ENCODE results near the gene ATP5ME. TPM values are rescaled to one million over a fixed set of nuclear protein-coding genes. Genes with fewer than 3 reads are reported as not detected.
"Not testable (repeated sequence)": the region's sequence is repeated elsewhere in the genome, so short reads cannot be mapped to it uniquely, and the experiment has no call there.

The ATP5ME gene
- total RNA-seq, 1 experiment from 2014 or later = 357 TPM

- not testable (repeated sequence) for H3K9ac ChIP-seq (ENCODE audit: low read length); H2AFZ ChIP-seq (ENCODE audit: low read length); H3K4me2 ChIP-seq (ENCODE audit: low read depth, low read length, poor library complexity, severe bottlenecking); H3K9me2 ChIP-seq (replicated peaks; ENCODE audit: insufficient read depth, low read length); H3K27ac ChIP-seq (ENCODE audit: low read length); H4K20me1 ChIP-seq (ENCODE audit: insufficient read depth, low read depth, low read length); H3K4me3 ChIP-seq (ENCODE audit: low read length); H3K27me3 ChIP-seq (ENCODE audit: low read length); H3K9me3 ChIP-seq (ENCODE audit: low read length)
- DNase-seq = peak; percentile 50
- Histone ChIP-seq H3K4me1 (ENCODE audit: low read length) (peaks cover 10% of the 10 kb centered on the region), H3K36me3 (ENCODE audit: insufficient read depth, low read length) (peaks cover 19% of the 10 kb centered on the region), H3K79me2 (ENCODE audit: low read length) (peaks cover 19% of the 10 kb centered on the region)
Observed at GRCh38 chr4:669806-670559, 4.1 kb downstream of the ATP5ME start.

GRCh38 chr4:668219-668618 lies 5.9 kb downstream of the ATP5ME start:
- H3K9me2 ChIP-seq (replicated peaks; ENCODE audit: insufficient read depth, low read length); H3K9ac ChIP-seq (ENCODE audit: low read length); H3K27ac ChIP-seq (ENCODE audit: low read length); H3K4me3 ChIP-seq (ENCODE audit: low read length); H3K4me2 ChIP-seq (ENCODE audit: low read depth, low read length, poor library complexity, severe bottlenecking); H4K20me1 ChIP-seq (ENCODE audit: insufficient read depth, low read depth, low read length); H3K9me3 ChIP-seq (ENCODE audit: low read length); H3K4me1 ChIP-seq (ENCODE audit: low read length); H3K27me3 ChIP-seq (ENCODE audit: low read length); H2AFZ ChIP-seq (ENCODE audit: low read length); H3K79me2 ChIP-seq (ENCODE audit: low read length): not testable (repeated sequence)
- H3K36me3 ChIP-seq (ENCODE audit: insufficient read depth, low read length) = peaks cover 16% of the 10 kb centered on the region
- DNase-seq = peak; percentile 48

- Histone ChIP-seq H3K9me3 (ENCODE audit: low read length) (no peaks in the 10 kb centered on the region), H4K20me1 (ENCODE audit: insufficient read depth, low read depth, low read length) (no peaks in the 10 kb centered on the region), H3K27me3 (ENCODE audit: low read length) (no peaks in the 10 kb centered on the region), H3K9ac (ENCODE audit: low read length) (no peak overlapping the region), H3K4me2 (ENCODE audit: low read depth, low read length, poor library complexity, severe bottlenecking) (no peak overlapping the region), H3K79me2 (ENCODE audit: low read length) (no peaks in the 10 kb centered on the region; the same call in 1 of the 2 replicates), H3K4me1 (ENCODE audit: low read length) (no peaks in the 10 kb centered on the region), H3K9me2 (replicated peaks; ENCODE audit: insufficient read depth, low read length) (no peaks in the 10 kb centered on the region), H3K36me3 (ENCODE audit: insufficient read depth, low read length) (peaks cover 12% of the 10 kb centered on the region), H2AFZ (ENCODE audit: low read length) (no peak overlapping the region), H3K27ac (ENCODE audit: low read length) (no peak overlapping the region), H3K4me3 (ENCODE audit: low read length) (no peak overlapping the region)
- DNase-seq = no peak
Observed at GRCh38 chr4:667545-667925, 6.5 kb downstream of the ATP5ME start.

GRCh38 chr4:666822-667544 lies 7.1 kb downstream of the ATP5ME start:
- Histone ChIP-seq H3K36me3 (ENCODE audit: insufficient read depth, low read length) (peaks cover 6% of the 10 kb centered on the region), H3K4me3 (ENCODE audit: low read length) (no peak overlapping the region), H3K4me1 (ENCODE audit: low read length) (no peaks in the 10 kb centered on the region), H3K9ac (ENCODE audit: low read length) (no peak overlapping the region), H3K79me2 (ENCODE audit: low read length) (no peaks in the 10 kb centered on the region), H3K9me3 (ENCODE audit: low read length) (no peaks in the 10 kb centered on the region), H4K20me1 (ENCODE audit: insufficient read depth, low read depth, low read length) (no peaks in the 10 kb centered on the region), H3K9me2 (replicated peaks; ENCODE audit: insufficient read depth, low read length) (no peaks in the 10 kb centered on the region), H2AFZ (ENCODE audit: low read length) (no peak overlapping the region), H3K4me2 (ENCODE audit: low read depth, low read length, poor library complexity, severe bottlenecking) (no peak overlapping the region), H3K27me3 (ENCODE audit: low read length) (no peaks in the 10 kb centered on the region), H3K27ac (ENCODE audit: low read length) (no peak overlapping the region)
- DNase-seq = no peak

GRCh38 chr4:666436-666810 lies 7.7 kb downstream of the ATP5ME start:
- no peak overlapping the region for H3K9ac ChIP-seq (ENCODE audit: low read length)
- no peak overlapping the region for H2AFZ ChIP-seq (ENCODE audit: low read length)

GRCh38 chr4:665751-666435 lies 8.2 kb downstream of the ATP5ME start:
- Histone ChIP-seq H3K4me2 (ENCODE audit: low read depth, low read length, poor library complexity, severe bottlenecking) (no peak overlapping the region), H3K9me2 (replicated peaks; ENCODE audit: insufficient read depth, low read length) (no peaks in the 10 kb centered on the region), H3K9ac (ENCODE audit: low read length) (no peak overlapping the region), H3K4me1 (ENCODE audit: low read length) (no peaks in the 10 kb centered on the region), H3K27ac (ENCODE audit: low read length) (no peak overlapping the region), H4K20me1 (ENCODE audit: insufficient read depth, low read depth, low read length) (no peaks in the 10 kb centered on the region), H3K4me3 (ENCODE audit: low read length) (no peak overlapping the region), H3K9me3 (ENCODE audit: low read length) (no peaks in the 10 kb centered on the region), H3K27me3 (ENCODE audit: low read length) (no peaks in the 10 kb centered on the region), H3K36me3 (ENCODE audit: insufficient read depth, low read length) (no peaks in the 10 kb centered on the region), H3K79me2 (ENCODE audit: low read length) (no peaks in the 10 kb centered on the region), H2AFZ (ENCODE audit: low read length) (no peak overlapping the region)
- DNase-seq = no peak

More at GRCh38 chr4:666436-666810, 7.7 kb downstream of the ATP5ME start:
- 0 out of 2 replicates have a peak, but pooled peaks cover under 1% of the 10 kb centered on the region for H3K36me3 ChIP-seq (ENCODE audit: insufficient read depth, low read length)
- no peaks in the 10 kb centered on the region for H3K9me3 ChIP-seq (ENCODE audit: low read length)
- no peak overlapping the region for H3K4me3 ChIP-seq (ENCODE audit: low read length)
- H3K79me2 ChIP-seq (ENCODE audit: low read length) = no peaks in the 10 kb centered on the region
- H3K4me2 ChIP-seq (ENCODE audit: low read depth, low read length, poor library complexity, severe bottlenecking) = no peak overlapping the region
- H3K9me2 ChIP-seq (replicated peaks; ENCODE audit: insufficient read depth, low read length) = no peaks in the 10 kb centered on the region
- DNase-seq = no peak
- H3K4me1 ChIP-seq (ENCODE audit: low read length) = no peaks in the 10 kb centered on the region
- no peaks in the 10 kb centered on the region for H4K20me1 ChIP-seq (ENCODE audit: insufficient read depth, low read depth, low read length)
- H3K27me3 ChIP-seq (ENCODE audit: low read length) = no peaks in the 10 kb centered on the region
- H3K27ac ChIP-seq (ENCODE audit: low read length) = no peak overlapping the region

- H3K9me3 ChIP-seq (ENCODE audit: low read length) = no peaks in the 10 kb centered on the region
- no peaks in the 10 kb centered on the region for H3K9me2 ChIP-seq (replicated peaks; ENCODE audit: insufficient read depth, low read length)
- H3K27me3 ChIP-seq (ENCODE audit: low read length) = no peaks in the 10 kb centered on the region
- no peak for DNase-seq
- no peak overlapping the region for H3K27ac ChIP-seq (ENCODE audit: low read length)
- H3K4me1 ChIP-seq (ENCODE audit: low read length) = no peaks in the 10 kb centered on the region
- no peak overlapping the region for H3K4me3 ChIP-seq (ENCODE audit: low read length)
- H3K79me2 ChIP-seq (ENCODE audit: low read length) = no peaks in the 10 kb centered on the region
- H2AFZ ChIP-seq (ENCODE audit: low read length) = no peak overlapping the region
- H3K9ac ChIP-seq (ENCODE audit: low read length) = no peak overlapping the region
- H3K4me2 ChIP-seq (ENCODE audit: low read depth, low read length, poor library complexity, severe bottlenecking) = no peak overlapping the region
- no peaks in the 10 kb centered on the region for H3K36me3 ChIP-seq (ENCODE audit: insufficient read depth, low read length)
- no peaks in the 10 kb centered on the region for H4K20me1 ChIP-seq (ENCODE audit: insufficient read depth, low read depth, low read length)
Observed at GRCh38 chr4:665381-665750, 8.7 kb downstream of the ATP5ME start.

- H3K36me3 ChIP-seq (ENCODE audit: insufficient read depth, low read length) = no peaks in the 10 kb centered on the region
- H4K20me1 ChIP-seq (ENCODE audit: insufficient read depth, low read depth, low read length) = no peaks in the 10 kb centered on the region
- no peaks in the 10 kb centered on the region for H3K4me1 ChIP-seq (ENCODE audit: low read length)
- no peaks in the 10 kb centered on the region for H3K9me3 ChIP-seq (ENCODE audit: low read length)
- H3K27ac ChIP-seq (ENCODE audit: low read length) = no peak overlapping the region
- H3K4me3 ChIP-seq (ENCODE audit: low read length) = no peak overlapping the region
- no peaks in the 10 kb centered on the region for H3K27me3 ChIP-seq (ENCODE audit: low read length)
- no peak overlapping the region for H3K4me2 ChIP-seq (ENCODE audit: low read depth, low read length, poor library complexity, severe bottlenecking)
- H3K9ac ChIP-seq (ENCODE audit: low read length) = no peak overlapping the region
- H2AFZ ChIP-seq (ENCODE audit: low read length) = no peak overlapping the region
- DNase-seq = no peak
- no peaks in the 10 kb centered on the region for H3K9me2 ChIP-seq (replicated peaks; ENCODE audit: insufficient read depth, low read length)
- H3K79me2 ChIP-seq (ENCODE audit: low read length) = no peaks in the 10 kb centered on the region
Observed at GRCh38 chr4:664713-665231, 9.3 kb downstream of the ATP5ME start.

All from Karpas-422 (cell line).